Measurements from ENCODE around the gene RBMXL2. TPM values are rescaled to one million over a fixed set of nuclear protein-coding genes. Genes with fewer than 3 reads are reported as not detected.

RBMXL2 gene
- polyA plus RNA-seq, 1 of the 3 experiments (the other 2 are of a cell fraction) = not detected

GRCh38 chr11:7060868-7061267 is 27.9 kb upstream of the RBMXL2 start:
- no peaks in the 10 kb centered on the region for H3K9me2 ChIP-seq
- H2AFZ ChIP-seq (ENCODE audit: low read depth) = no peak overlapping the region
- POLR2A ChIA-PET = no interaction called here
- H4K20me1 ChIP-seq (ENCODE audit: insufficient read depth) = no peaks in the 10 kb centered on the region
- no peaks in the 10 kb centered on the region for H3K36me3 ChIP-seq (replicated peaks in 1 of 2; ENCODE audit: control insufficient read depth in 1 of 2, insufficient read depth in 2 of 2, low read length in 1 of 2)
- H3K4me1 ChIP-seq (ENCODE audit: control insufficient read depth in 1 of 2, insufficient read depth in 2 of 2, low read depth in 1 of 2, low read length in 1 of 2) = no peaks in the 10 kb centered on the region
- no peaks in the 10 kb centered on the region for H3K9me3 ChIP-seq
- H3K9ac ChIP-seq = no peak overlapping the region
- H3F3A ChIP-seq (replicated peaks; ENCODE audit: insufficient read depth) = no peaks in the 10 kb centered on the region
- CTCF ChIA-PET = interaction anchor here (1.4 kb wide), 1 partner anchor 54 kb away, joined by 3 read pairs; no protein-coding TSS in a partner anchor
- no peaks in the 10 kb centered on the region for H3K79me2 ChIP-seq (ENCODE audit: insufficient read depth)
- H3K27ac ChIP-seq (ENCODE audit: low read depth in 2 of 2, low read length in 1 of 2) = no peak overlapping the region
- H3K27me3 ChIP-seq (ENCODE audit: insufficient read depth) = no peaks in the 10 kb centered on the region
- no peak overlapping the region for H3K4me3 ChIP-seq (ENCODE audit: low read depth in 2 of 2, low read length in 1 of 2)
- no peak for DNase-seq
- H3K4me2 ChIP-seq = no peak overlapping the region
- WGBS (ENCODE audit: low lambda C conversion rate) = 28% methylated on average over 1 of the region's 1 CpG
- TF ChIP-seq POLR2AphosphoS5 (IDR thresholded peaks at IDR 0.05; ENCODE audit: low read depth, low read length) (no peak), ZBTB33 (IDR thresholded peaks at IDR 0.05; ENCODE audit: borderline replicate concordance, low read depth) (no peak), EZH2phosphoT487 (IDR thresholded peaks at IDR 0.05; ENCODE audit: borderline replicate concordance, low read depth) (no peak), JUND (IDR thresholded peaks at IDR 0.05) (no peak), TAF1 (IDR thresholded peaks at IDR 0.05; ENCODE audit: borderline replicate concordance, low read depth, low read length) (no peak), NRF1 (IDR thresholded peaks at IDR 0.05; ENCODE audit: low read depth, low read length) (no peak), MAX (IDR thresholded peaks at IDR 0.05; ENCODE audit: low read depth) (no peak), TEAD4 (IDR thresholded peaks at IDR 0.05; ENCODE audit: borderline replicate concordance, insufficient read depth) (no peak), FOXM1 (IDR thresholded peaks at IDR 0.05; ENCODE audit: low read depth) (no peak), RXRA (IDR thresholded peaks at IDR 0.05; ENCODE audit: borderline replicate concordance, low read depth) (no peak), GATA2 (CRISPR knock-in tag; IDR thresholded peaks at IDR 0.05) (no peak), SIN3A (IDR thresholded peaks at IDR 0.05; ENCODE audit: borderline replicate concordance, low read depth, low read length) (no peak), RAD21 (IDR thresholded peaks at IDR 0.05; ENCODE audit: low read length) (no peak)
- TF ChIP-seq, protein P1, sequence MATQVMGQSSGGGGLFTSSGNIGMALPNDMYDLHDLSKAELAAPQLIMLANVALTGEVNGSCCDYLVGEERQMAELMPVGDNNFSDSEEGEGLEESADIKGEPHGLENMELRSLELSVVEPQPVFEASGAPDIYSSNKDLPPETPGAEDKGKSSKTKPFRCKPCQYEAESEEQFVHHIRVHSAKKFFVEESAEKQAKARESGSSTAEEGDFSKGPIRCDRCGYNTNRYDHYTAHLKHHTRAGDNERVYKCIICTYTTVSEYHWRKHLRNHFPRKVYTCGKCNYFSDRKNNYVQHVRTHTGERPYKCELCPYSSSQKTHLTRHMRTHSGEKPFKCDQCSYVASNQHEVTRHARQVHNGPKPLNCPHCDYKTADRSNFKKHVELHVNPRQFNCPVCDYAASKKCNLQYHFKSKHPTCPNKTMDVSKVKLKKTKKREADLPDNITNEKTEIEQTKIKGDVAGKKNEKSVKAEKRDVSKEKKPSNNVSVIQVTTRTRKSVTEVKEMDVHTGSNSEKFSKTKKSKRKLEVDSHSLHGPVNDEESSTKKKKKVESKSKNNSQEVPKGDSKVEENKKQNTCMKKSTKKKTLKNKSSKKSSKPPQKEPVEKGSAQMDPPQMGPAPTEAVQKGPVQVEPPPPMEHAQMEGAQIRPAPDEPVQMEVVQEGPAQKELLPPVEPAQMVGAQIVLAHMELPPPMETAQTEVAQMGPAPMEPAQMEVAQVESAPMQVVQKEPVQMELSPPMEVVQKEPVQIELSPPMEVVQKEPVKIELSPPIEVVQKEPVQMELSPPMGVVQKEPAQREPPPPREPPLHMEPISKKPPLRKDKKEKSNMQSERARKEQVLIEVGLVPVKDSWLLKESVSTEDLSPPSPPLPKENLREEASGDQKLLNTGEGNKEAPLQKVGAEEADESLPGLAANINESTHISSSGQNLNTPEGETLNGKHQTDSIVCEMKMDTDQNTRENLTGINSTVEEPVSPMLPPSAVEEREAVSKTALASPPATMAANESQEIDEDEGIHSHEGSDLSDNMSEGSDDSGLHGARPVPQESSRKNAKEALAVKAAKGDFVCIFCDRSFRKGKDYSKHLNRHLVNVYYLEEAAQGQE (IDR thresholded peaks at IDR 0.05; ENCODE audit: low read depth, low read length) = no peak
- TF ChIP-seq, protein P2, sequence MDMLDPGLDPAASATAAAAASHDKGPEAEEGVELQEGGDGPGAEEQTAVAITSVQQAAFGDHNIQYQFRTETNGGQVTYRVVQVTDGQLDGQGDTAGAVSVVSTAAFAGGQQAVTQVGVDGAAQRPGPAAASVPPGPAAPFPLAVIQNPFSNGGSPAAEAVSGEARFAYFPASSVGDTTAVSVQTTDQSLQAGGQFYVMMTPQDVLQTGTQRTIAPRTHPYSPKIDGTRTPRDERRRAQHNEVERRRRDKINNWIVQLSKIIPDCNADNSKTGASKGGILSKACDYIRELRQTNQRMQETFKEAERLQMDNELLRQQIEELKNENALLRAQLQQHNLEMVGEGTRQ (IDR thresholded peaks at IDR 0.05; ENCODE audit: borderline replicate concordance, low read depth, low read length) = no peak

Measured in SK-N-SH (cell line).